GM18502 (cell line): ENCODE data around the gene EXPH5.
"Not testable (repeated sequence)": the region's sequence is repeated elsewhere in the genome, so short reads cannot be mapped to it uniquely, and the experiment has no call there.

Experiments used
- ATAC-seq: cut with Tn5 transposase; IDR thresholded peaks from one replicate; pipeline ENCODE4 v1.9.1; 2021; ENCODE audit warnings: mild to moderate bottlenecking; ENCODE audit not compliant: unreplicated experiment, poor library complexity

The EXPH5 gene

DNA sequence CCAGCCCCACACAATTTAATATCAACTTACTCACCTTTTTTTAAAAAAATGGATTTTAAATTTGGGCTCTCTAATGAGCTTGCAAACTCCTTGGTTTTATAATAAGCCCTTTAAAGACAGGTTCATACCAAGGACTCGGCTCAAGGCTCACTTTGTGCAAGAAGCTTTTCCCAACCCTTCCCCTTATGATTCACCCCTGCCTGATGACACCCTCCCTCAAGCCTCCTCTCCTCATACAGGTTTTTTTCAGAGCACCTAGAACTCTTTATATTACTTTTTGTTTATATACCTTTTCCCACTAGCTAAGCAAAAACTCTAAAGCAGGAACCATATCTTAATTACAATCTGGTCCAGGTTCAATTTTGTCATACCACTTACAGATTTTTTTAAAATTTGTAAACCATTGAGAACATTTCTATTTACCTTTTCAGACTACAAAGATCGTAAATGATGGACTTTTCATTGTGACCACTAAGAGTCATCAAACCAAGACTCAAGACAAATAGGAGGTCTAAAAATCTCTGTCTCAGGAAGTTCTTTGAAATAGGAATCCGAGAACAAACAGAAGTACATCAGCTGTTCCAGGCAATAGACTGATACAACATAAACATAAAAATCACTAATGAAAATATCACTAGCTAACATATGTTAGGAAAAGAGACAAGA lies 13.1 kb upstream of the EXPH5 start:
- ATAC-seq, result no peak

DNA sequence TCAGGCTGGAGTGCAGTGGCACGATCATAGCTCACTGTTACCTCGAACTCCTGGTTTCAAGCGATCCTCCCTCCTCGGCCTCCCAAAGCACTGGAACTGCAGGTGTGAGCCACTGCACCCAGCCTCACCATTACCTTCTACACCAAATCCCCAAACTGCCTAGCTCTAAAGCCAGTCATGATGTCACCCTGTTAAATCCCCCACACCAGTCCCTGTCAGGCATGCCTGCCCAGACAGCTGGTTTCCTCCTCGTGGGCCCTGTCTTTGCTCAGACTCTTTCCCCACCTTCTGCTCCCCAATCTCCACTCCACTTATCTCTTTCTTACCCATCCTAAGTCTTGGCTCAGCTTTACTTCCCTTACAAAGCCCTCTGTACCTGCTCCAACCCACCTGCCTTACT lies 12.5 kb upstream of the EXPH5 start:
- no peak for ATAC-seq

DNA sequence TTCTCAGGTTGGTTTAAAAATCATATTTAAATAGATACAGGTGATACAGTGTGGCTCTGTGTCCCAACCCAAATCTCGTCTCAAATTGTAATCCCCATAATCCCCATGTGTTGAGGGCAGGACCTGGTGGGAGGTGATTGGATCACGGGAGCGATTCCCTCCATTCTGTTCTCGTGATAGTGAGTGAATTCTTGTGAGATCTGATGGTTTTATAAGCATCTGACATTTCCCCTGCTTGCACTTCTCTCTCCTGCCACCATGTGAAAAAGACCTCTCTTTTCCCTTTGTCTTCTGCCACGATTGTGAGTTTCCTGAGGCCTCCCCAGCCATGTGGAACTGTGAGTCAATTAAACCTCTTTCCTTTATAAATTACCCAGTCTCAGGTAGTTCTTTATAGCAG lies 9.2 kb upstream of the EXPH5 start:
- not testable (repeated sequence) for ATAC-seq

DNA sequence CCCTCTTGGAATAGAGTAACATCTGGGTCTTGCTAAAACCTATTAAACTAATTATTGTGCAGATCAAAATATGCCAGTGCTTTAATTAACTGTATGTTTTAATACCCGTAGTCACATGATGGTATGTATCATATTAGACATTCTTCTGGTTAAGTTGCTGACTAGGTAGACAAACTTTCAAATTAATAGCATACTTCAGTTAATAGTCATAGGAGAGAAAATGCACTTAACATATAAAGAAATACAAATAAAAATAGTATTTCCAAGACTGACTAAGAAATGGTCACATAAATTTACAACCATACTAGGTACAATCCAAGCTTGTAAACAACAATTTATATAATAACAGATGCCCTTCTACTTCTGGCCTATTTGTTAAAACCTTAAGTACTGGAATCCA lies 7.6 kb upstream of the EXPH5 start:
- no peak for ATAC-seq

DNA sequence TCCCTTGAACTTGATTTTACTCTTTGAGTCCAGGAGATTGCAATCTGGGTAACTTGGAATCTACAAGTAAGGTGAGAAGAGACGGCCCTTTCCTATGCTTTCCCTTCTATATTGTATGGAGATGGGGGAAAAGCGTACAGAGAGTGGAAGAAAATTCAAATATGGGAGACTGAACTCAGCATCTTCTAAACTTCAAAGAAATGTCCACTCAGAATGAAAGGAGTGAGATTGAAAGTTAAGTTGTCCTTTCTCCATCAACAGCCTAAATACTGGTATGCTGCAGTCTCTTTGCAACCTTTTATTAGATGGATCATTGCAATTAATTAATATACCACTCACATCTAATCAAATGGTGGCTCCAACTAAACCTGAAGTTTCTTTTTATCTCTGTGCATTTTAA lies 6.4 kb upstream of the EXPH5 start:
- no peak for ATAC-seq

DNA sequence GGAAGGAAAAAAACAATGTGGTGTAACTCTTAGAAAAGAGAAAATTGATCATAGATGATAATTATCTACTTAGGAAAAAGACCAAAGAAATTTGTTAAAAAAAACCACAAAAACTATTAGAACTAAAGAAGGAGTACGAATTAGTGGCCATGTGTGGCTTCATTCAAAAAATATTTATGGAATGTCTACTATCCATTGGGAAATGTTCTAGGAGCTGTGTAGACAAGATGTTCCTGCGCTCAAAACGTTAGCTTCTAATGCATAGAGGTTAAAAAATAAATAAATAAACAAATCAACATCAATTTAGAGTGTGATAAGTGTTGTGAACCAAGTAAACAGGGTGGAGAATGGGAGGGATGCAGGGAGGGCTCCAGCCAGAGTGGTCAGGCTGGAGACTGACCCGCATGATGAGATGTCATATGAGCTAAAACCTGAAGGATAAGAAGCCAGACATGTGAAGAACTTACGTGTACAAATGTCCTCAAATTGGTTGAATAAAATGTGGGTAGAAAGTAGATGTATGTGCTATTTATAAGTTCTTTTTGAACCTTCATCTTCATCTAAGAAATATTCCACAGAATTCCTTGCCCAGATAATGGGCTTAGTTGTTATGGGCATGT lies 4.3 kb upstream of the EXPH5 start:
- no peak for ATAC-seq

DNA sequence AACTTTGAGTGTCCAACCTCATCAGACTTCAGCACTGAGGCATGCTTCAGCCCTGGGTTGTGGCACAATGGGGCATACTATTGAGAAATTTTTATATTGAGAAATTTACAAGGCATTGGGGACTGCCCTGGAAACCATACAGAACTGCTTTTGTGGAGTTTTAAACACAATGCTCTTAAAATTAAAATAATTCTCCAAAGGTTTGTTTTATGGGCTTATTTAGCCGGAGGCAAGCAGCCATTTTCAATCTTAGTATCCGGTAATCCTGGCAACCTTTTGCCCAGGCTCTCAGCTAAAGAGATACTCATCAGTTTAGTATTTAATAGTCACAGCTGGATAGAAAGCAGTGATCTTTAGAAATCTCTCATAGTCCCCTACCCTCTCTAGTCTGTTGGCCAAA lies 3.1 kb upstream of the EXPH5 start:
- no peak for ATAC-seq

DNA sequence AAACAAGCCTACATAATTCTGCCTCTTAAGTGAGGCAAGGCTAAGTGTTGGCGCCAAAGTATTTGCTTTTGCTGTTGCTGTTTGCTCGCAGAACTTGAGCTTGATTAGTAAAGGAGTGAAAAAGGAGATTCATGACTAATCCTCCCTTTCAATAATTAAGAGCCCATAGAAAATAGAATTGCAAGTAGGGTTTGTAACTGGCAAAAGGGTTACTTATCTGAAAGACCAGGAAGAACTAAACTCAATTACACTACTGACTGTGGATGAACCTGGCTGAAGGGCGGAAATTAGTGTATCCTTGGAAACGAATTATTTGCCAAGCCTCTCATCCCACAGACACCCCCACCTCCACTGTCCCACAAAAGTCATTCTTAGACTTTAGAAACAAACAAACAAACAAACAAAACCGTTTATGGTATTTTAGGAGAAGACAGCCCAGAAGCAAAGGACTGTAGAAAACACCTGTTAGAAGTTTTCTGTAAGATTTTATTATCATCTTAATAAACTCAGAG lies 411 bp upstream of the EXPH5 start:
- ATAC-seq, result no peak

DNA sequence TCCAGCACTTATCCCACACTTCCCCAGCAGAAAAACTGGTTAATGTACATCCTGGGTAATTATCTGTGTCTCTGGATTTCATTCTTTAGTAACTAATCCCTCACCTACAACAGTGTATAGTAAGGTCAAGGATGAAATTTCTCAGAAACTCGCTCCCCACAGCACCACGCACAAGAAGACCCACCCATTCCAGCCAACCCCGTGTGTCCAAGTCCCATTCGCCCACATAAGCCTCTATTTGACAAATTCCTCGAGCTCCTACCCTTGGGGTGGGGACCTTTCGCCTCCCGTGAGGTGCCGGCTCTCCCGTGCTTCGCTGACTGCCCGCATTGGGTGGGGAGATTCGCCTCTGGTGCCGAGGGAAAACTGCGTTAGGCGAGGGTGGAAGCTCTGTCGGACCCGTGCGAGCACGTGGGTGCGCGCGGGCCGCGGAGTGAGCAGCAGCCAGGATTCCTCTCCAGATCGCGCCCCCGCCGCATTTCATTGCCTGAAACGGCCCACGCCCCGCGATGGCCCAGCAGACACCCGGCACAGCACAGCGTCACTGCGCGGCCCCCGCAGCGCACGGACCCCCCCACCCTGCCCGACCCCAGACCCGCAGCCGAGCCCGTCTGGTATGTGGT lies 866 bp downstream of the EXPH5 start:
- ATAC-seq, result peak; percentile 35

DNA sequence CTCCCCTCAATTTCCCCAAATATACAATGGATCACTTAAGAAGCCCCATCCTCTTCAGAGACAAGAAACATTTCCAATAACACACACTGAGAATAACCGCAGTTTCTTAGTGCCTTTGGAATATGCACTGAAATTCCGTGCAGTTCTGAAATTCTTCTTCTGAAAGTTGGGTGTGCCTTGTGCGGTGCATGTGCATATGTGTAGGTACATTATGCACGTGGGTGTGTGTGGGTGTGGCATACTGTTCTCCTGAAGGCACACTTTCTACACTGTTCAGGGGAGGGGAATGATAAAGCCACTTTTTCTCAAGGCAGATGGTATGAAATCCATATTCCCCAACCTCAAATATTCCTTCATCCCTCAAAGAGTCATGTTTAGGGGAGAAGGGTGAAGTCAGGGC lies 1.7 kb downstream of the EXPH5 start:
- no peak for ATAC-seq

DNA sequence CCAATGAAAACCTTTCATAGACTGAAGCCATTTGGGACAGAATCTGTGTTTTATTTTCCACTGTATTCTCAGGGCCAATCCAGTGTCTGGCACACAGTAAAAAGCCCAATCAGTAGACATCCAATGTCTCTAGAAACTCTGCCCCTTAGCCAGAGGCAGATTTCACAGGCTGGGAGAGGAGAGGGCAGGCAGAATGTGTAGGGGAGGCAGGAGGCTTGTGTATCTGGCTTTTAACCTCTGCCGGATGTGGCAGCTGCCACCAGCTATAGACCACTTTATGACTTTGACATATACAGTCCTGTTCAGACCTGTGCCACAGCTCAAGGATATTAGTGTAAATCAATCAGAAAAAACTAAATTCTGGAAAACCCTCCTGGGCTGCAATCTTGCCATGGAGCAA lies 4.4 kb downstream of the EXPH5 start:
- ATAC-seq, result no peak

DNA sequence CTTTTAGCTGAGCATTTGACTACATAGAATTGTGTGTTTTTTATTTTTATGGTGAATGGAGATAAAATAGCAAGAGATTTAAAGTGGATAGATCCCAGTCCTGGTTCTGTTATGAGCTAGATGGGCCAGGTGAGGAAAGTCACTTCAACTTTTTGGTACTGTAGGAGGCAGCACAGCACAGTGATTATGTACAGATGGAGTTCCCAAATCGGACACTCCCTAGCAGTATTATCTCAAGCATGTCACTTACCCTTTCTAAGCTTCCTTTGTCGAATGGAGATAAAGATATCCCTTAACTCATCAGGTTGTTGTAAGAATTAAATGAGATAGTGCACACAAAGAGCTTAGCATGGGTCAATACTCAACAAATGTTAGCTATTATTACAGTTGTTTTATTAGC lies 5.3 kb downstream of the EXPH5 start:
- ATAC-seq, result no peak

DNA sequence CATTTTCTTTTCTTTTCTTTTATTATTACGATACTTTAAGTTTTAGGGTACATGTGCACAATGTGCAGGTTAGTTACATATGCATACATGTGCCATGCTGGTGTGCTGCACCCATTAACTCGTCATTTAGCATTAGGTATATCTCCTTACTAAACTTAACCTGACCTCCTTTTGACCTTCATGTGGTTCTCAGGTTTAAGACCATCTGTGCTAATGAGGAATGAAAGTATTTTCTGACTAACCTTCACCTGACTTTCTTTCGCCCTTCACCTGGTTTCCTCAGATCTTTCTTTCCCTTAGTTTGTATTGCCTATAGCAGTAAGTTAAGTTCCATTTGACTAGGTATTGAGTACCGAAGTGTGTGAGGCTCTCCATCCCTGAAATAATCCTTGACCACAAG lies 6.5 kb downstream of the EXPH5 start:
- ATAC-seq, result no peak

DNA sequence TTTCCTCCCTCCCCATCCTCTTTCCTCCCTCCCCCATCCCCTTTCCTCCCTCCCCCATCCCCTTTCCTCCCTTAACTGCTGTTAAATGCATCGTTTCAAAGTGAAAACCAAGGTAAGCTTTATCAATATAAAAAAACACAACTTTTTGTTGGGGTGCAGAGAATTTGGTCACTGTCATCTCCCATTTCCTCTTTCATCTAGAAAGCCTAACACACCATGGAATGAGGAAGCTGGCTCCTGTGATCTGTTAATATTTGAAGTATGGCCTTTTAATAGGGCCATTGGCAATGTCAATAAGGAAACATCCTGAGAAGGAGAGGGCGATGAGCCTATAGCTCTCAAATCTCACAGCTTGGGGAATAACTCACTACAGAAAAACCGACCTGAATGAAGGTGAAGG lies 7.0 kb downstream of the EXPH5 start:
- ATAC-seq, result no peak

DNA sequence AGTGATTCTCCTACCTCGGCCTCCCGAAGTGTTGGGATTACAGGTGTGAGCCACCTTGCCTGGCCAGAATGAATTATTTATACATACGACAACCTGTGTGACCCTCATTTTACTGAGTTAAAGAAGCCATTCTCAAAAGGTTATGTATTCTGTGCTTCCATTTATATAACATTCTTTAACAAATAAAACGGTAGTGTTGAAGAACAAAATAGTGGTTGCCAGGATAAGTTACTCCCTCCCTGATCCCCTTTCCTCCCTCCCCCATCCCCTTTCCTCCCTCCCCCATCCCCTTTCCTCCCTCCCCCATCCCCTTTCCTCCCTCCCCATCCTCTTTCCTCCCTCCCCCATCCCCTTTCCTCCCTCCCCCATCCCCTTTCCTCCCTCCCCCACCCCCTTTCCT lies 7.4 kb downstream of the EXPH5 start:
- not testable (repeated sequence) for ATAC-seq

DNA sequence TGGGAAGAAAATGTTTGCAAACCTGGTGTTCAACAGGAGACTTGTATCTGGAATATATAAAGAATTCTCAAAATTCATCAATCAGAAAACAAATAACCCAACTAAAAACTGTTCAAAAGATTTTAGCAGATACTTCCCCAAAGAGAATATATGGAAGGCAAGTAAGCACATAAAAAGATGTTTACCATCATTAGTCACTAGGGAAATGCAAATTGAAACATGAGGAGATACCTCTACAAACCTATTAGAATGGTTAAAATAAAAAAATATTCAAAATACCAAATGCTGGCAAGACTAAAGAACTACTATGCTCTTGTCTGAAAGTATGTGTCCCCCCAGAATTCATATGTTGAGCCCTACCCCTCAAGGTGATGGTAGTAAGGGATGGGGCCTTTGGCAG lies 8.6 kb downstream of the EXPH5 start:
- ATAC-seq, result no peak

DNA sequence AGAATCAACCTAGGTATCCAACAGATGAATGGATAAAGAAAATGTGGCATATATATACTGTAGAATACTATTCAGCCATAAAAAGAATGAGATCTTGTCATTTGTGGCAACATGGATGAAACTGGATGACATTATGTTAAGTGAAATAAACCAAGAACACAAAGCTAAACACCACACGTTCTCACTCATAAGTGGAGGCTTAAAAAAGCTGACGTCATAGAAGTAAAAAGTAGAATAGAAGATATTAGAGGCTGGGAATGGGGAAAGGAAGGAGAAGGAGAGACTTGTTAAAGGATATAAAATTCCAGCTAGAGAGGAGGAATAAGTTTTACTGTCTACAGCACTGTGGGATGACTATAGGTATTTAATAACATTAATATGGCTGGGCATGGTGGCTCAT lies 12.9 kb downstream of the EXPH5 start:
- ATAC-seq, result no peak

DNA sequence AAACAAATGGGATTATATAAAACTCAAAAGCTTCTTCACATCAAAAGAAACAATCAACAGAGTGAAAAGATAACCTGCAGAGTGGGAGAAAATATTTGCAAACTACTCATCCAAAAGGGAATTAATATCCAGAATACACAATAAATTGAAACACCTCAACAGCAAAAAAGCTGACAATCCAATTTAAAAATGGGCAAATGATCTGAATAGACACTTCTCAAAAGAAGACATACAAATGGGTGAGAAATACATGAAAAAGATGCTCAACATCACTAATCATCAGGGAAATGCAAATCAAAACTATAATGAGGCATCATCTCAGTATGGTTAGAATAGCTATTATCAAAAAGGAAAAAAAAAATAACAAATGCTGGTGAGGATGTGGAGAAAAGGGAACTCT lies 13.5 kb downstream of the EXPH5 start:
- ATAC-seq, result no peak

DNA sequence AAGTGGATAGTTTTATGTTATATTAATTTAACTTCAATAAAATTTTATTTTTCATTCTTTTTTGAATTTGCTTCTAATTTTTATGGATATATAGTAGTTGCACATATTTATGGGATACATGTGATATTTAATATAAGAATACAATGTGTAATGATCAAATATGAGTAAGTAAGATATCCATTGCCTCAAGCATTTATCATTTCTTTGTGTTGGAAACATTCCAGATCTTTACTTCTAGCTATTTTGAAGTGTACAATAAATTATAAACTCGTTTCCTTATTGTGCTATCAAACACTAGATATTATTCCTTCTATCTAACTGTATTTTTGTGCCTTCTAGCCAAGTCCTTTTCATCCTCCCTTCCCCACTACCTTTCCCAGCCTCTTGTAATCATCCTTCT lies 17.0 kb downstream of the EXPH5 start:
- ATAC-seq, result no peak

DNA sequence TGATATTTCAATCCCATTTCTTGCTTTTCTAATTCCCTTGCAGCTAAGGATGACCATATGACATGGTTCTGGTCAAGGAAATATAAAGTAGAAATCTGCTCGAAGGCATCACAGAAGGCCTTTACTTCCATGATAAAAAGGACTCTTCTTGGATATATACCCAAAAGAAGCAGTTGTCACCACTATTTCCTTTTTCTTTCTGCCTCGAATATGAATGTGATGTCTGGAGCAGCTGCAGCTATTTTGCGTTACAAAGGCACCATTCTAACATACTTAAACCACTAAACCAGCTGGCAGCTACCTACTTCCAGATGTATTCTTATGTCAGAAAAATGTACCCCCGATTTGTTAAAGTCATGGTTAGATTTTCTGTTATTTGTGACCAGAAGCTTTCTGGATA lies 18.9 kb downstream of the EXPH5 start:
- no peak for ATAC-seq

DNA sequence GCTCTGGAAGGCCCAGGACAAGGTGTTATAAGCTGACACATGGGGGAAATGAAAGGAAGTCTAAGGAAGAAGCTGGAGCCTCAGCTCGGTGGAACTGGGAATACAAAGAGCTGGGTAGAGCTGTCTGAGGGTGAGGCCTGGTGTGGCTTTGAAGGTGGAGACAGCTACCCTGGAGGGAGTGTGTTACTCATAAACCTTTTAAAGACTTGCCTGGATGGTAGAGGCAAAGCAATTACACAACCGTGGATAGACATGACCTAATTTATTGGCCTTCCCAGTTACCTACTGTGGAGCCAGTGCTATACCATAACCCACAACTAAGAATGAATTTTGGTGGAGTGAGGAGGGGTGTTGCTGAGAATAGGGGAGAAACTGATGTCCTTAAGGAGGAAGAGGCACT lies 22.6 kb downstream of the EXPH5 start:
- no peak for ATAC-seq

DNA sequence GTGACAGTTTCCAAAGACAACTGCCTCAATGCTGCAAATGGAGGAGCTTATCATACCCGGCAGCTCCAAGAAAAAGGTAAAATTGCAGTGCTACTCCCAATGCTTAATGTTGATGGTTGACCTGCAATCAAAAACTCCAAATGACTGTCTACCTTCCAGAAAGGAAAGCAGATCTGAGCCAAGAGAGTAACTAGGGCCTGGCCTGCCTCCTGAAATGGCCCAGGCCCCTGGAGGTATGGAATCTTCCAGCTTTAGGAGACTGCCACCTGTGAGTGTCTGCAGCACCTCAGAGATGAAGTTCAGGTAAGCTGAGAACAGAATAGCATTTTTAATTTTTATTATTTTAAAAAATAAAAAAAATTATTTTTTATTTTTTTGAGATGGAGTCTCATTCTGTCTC lies 23.7 kb downstream of the EXPH5 start:
- no peak for ATAC-seq
